ENCODE measurements around the gene SGPP1. TPM values are rescaled to one million over a fixed set of nuclear protein-coding genes. Genes with fewer than 3 reads are reported as not detected.

The SGPP1 gene
- total and polyA plus RNA-seq, 10 of the 15 experiments (the other 5 are each of a cell fraction or from before 2014, with no cell fraction given): 3.5 to 37.7 (median 25.5) TPM

- no peak for TF ChIP-seq PKNOX1 (IDR thresholded peaks at IDR 0.05)
- TF ChIP-seq DPF2 (IDR thresholded peaks at IDR 0.05): peak; percentile 87
- TF ChIP-seq CREM (IDR thresholded peaks at IDR 0.05; ENCODE audit: low read depth): peak; percentile 25; the same call in 1 of the 2 replicates
- no peak for TF ChIP-seq EZH2 (IDR thresholded peaks at IDR 0.05; ENCODE audit: borderline replicate concordance, control insufficient read depth, low read depth, low read length)
- TF ChIP-seq NFYA (IDR thresholded peaks at IDR 0.05; ENCODE audit: borderline replicate concordance, low read depth, low read length): no peak
- peak; percentile 63 for TF ChIP-seq YY1 (IDR thresholded peaks at IDR 0.05; ENCODE audit: low read depth, low read length)
- no peak for TF ChIP-seq MTA3 (IDR thresholded peaks at IDR 0.05; ENCODE audit: borderline replicate concordance, low read length)
- TF ChIP-seq MAX (IDR thresholded peaks at IDR 0.05; ENCODE audit: low read depth, low read length): no peak
- TF ChIP-seq HCFC1 (IDR thresholded peaks at IDR 0.05; ENCODE audit: low read length): no peak
- no peak for TF ChIP-seq RBBP5 (conservative IDR thresholded peaks at IDR 0.05)
- no peak for TF ChIP-seq TCF7 (IDR thresholded peaks at IDR 0.05; ENCODE audit: borderline replicate concordance)
- no peak for TF ChIP-seq FOS (IDR thresholded peaks at IDR 0.05; ENCODE audit: borderline replicate concordance, extremely low read depth, insufficient read length)
- peak; percentile 29 for TF ChIP-seq SKIL (IDR thresholded peaks at IDR 0.05; ENCODE audit: low read depth, poor library complexity, severe bottlenecking)
- TF ChIP-seq ATF7 (IDR thresholded peaks at IDR 0.05; ENCODE audit: low read depth): no peak
- TF ChIP-seq IKZF2 (IDR thresholded peaks at IDR 0.05): peak; percentile 38 to 45; a peak in 3 of 4 replicates
- no peak for TF ChIP-seq EGR1 (IDR thresholded peaks at IDR 0.05; ENCODE audit: borderline replicate concordance in 1 of 2, low read depth in 2 of 2, low read length in 2 of 2)
- no peak for TF ChIP-seq CREB1 (IDR thresholded peaks at IDR 0.05; ENCODE audit: low read depth)
- TF ChIP-seq SMARCA5 (IDR thresholded peaks at IDR 0.05): peak; percentile 54; the same call in 1 of the 2 replicates
- TF ChIP-seq HDGF (IDR thresholded peaks at IDR 0.05): no peak
- TF ChIP-seq SIN3A (IDR thresholded peaks at IDR 0.05; ENCODE audit: low read depth, low read length): no peak
- TF ChIP-seq ZNF384 (IDR thresholded peaks at IDR 0.05; ENCODE audit: borderline replicate concordance, low read depth, low read length): no peak; the same call in 1 of the 2 replicates
- no peak for TF ChIP-seq PRDM15 (CRISPR knock-in tag; IDR thresholded peaks at IDR 0.05)
- 0 out of 2 replicates have a peak, but pooled peaks have one; percentile 26 for TF ChIP-seq FOXM1 (IDR thresholded peaks at IDR 0.05; ENCODE audit: low read depth, low read length)
- no peak for TF ChIP-seq STAT3 (IDR thresholded peaks at IDR 0.05; ENCODE audit: low read depth, low read length)
These were observed at the start of gene SGPP1 (continued) for GRCh38 chr14:63727736-63728728.
